Osteoblast (primary cell): Measurements from ENCODE around the gene PSMD6. TPM values are rescaled to one million over a fixed set of nuclear protein-coding genes. Genes with fewer than 3 reads are reported as not detected.

ENCODE experiments used
- DNase-seq: peaks from one replicate; pipeline ENCODE4 v3.0.0; 2011; ENCODE audit warnings: low spot score, mixed read lengths; ENCODE audit not compliant: insufficient read length; ENCODE audit errors: missing footprints
- H2AFZ ChIP-seq: 2 replicates; pipeline ENCODE4 v1.6.0; 2011; ENCODE audit warnings: mild to moderate bottlenecking, low read length
- H3K27ac ChIP-seq: 2 replicates; pipeline ENCODE4 v1.5.1; 2011; ENCODE audit warnings: mild to moderate bottlenecking, low read depth, low read length, moderate library complexity
- H3K27me3 ChIP-seq: 2 replicates; pipeline ENCODE4 v1.6.0; 2012; ENCODE audit warnings: mild to moderate bottlenecking, control low read depth, inconsistent platforms, low read length, moderate library complexity; ENCODE audit not compliant: insufficient read depth
- H3K36me3 ChIP-seq: 2 replicates; pipeline ENCODE4 v1.5.1; 2011; ENCODE audit warnings: mild to moderate bottlenecking, low read length, control low read depth, moderate library complexity; ENCODE audit not compliant: insufficient read depth
- H3K4me1 ChIP-seq: 2 replicates; pipeline ENCODE4 v1.5.1; 2011; ENCODE audit warnings: mild to moderate bottlenecking, low read length, control low read depth, moderate library complexity; ENCODE audit not compliant: insufficient read depth
- H3K4me2 ChIP-seq: 2 replicates; pipeline ENCODE4 v1.6.0; 2011; ENCODE audit warnings: mild to moderate bottlenecking, low read length; ENCODE audit not compliant: insufficient read depth
- H3K4me3 ChIP-seq: fragments of 200-600 bp; sonication (generic); 3 replicates; pipeline ENCODE4 v1.5.1; 2012; ENCODE audit warnings: mild to moderate bottlenecking, low read length, inconsistent platforms; ENCODE audit not compliant: insufficient read depth
- H3K79me2 ChIP-seq: 2 replicates; pipeline ENCODE4 v1.6.0; 2012; ENCODE audit warnings: mild to moderate bottlenecking, low read length, control low read depth, inconsistent platforms; ENCODE audit not compliant: insufficient read depth
- H3K9me3 ChIP-seq: 2 replicates; pipeline ENCODE4 v1.5.1; 2011; ENCODE audit warnings: low read depth, low read length, control low read depth
- H4K20me1 ChIP-seq: 2 replicates; pipeline ENCODE4 v1.6.0; 2012; ENCODE audit warnings: mild to moderate bottlenecking, low read length, control low read depth; ENCODE audit not compliant: insufficient read depth
- total RNA-seq: library from RNA; depleted of rRNA; stranded (reverse); fragments of >200 nt; gene quantifications from 2 replicates; pipeline ENCODE4 v1.2.3, GENCODE V29; 2012
- TF ChIP-seq, protein P1 (sequence below): IDR thresholded peaks from 2 replicates; pipeline ENCODE4 v1.5.1; 2011; ENCODE audit warnings: mild to moderate bottlenecking, low read depth, low read length, moderate library complexity; ENCODE audit errors: extremely low read depth

The PSMD6 gene
- total RNA-seq, 1 donor: 76.7 TPM

DNA sequence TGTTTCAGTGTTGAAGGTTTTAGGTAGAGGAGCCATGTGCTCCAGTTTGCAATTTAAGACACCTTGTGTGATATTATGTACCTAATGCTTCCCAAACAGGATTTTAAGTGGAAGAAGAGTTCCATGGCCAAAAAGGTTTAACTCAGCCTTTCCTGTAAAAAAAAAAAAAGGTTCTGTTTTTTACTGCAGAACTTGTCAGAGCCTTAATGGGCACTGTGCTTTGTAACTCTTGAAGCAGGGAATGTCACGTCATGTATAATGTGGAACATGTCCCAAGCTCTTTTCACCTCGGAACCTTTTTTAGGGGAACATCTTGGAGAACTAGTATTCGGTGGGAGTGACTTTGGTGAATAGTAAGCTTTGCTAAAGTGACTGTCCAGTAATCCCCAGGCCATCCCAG lies 31.6 kb downstream of the PSMD6 start:
- H3K27me3 ChIP-seq: no peaks in the 10 kb centered on the region
- H3K36me3 ChIP-seq: peaks cover 90% of the 10 kb centered on the region
- H2AFZ ChIP-seq: no peak overlapping the region
- H3K4me2 ChIP-seq: no peak overlapping the region
- H3K79me2 ChIP-seq: peaks cover 6% of the 10 kb centered on the region
- TF ChIP-seq, protein P1, sequence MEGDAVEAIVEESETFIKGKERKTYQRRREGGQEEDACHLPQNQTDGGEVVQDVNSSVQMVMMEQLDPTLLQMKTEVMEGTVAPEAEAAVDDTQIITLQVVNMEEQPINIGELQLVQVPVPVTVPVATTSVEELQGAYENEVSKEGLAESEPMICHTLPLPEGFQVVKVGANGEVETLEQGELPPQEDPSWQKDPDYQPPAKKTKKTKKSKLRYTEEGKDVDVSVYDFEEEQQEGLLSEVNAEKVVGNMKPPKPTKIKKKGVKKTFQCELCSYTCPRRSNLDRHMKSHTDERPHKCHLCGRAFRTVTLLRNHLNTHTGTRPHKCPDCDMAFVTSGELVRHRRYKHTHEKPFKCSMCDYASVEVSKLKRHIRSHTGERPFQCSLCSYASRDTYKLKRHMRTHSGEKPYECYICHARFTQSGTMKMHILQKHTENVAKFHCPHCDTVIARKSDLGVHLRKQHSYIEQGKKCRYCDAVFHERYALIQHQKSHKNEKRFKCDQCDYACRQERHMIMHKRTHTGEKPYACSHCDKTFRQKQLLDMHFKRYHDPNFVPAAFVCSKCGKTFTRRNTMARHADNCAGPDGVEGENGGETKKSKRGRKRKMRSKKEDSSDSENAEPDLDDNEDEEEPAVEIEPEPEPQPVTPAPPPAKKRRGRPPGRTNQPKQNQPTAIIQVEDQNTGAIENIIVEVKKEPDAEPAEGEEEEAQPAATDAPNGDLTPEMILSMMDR: no peak
- H3K4me1 ChIP-seq: no peaks in the 10 kb centered on the region
- no peak overlapping the region for H3K4me3 ChIP-seq
- peaks cover 2% of the 10 kb centered on the region for H4K20me1 ChIP-seq
- no peaks in the 10 kb centered on the region for H3K9me3 ChIP-seq
- H3K27ac ChIP-seq: no peak overlapping the region
- DNase-seq: no peak

DNA sequence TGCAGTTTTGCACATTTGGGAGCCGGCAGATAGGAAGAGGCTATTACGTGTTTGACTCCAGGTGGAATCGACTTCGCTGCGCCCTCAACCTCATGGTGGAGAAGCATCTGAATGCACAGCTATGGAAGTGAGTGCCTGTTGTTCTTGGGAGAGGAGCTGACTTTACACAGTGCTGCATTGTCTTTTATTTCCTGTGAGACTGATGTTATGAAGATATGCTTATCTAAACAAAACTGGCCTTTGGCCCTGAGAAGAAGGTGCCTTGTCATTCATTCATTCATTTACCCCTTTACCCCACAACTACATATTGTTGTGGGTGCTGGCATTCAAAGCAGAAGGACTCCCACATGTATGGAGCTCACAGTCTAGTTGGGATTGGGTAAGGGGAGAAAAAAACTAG lies 32.6 kb downstream of the PSMD6 start:
- TF ChIP-seq, protein P1: no peak
- no peaks in the 10 kb centered on the region for H3K9me3 ChIP-seq
- no peaks in the 10 kb centered on the region for H3K4me1 ChIP-seq
- H3K36me3 ChIP-seq: peaks cover 87% of the 10 kb centered on the region
- H3K4me3 ChIP-seq: no peak overlapping the region
- H3K4me2 ChIP-seq: no peak overlapping the region
- peaks cover 4% of the 10 kb centered on the region for H4K20me1 ChIP-seq
- H3K79me2 ChIP-seq: peaks cover 13% of the 10 kb centered on the region
- no peak for DNase-seq
- no peak overlapping the region for H2AFZ ChIP-seq
- no peak overlapping the region for H3K27ac ChIP-seq
- no peaks in the 10 kb centered on the region for H3K27me3 ChIP-seq

DNA sequence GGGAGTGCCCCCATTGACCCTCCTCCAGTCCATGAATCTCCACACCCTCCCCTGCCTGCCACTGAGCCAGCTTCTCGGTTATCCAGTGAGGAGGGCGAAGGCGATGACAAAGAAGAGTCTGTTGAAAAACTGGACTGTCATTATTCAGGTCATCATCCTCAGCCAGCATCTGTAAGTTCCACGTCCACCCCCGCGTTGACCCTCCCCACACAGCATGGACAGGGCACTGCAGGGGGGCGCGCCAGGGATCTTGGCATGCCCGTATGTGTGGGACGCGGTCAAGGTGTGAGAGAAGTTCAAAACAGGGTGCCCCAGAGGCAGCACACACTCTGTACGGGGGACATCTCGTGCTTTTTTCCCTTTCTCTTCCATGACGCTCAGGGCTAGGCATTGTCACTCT lies 33.1 kb downstream of the PSMD6 start:
- H3K4me3 ChIP-seq: no peak overlapping the region
- no peak for DNase-seq
- peaks cover 4% of the 10 kb centered on the region for H4K20me1 ChIP-seq
- H3K79me2 ChIP-seq: peaks cover 18% of the 10 kb centered on the region
- H3K9me3 ChIP-seq: no peaks in the 10 kb centered on the region
- H3K4me1 ChIP-seq: no peaks in the 10 kb centered on the region
- no peak overlapping the region for H3K27ac ChIP-seq
- TF ChIP-seq, protein P1: no peak
- no peak overlapping the region for H3K4me2 ChIP-seq
- peaks cover 87% of the 10 kb centered on the region for H3K36me3 ChIP-seq
- H3K27me3 ChIP-seq: no peaks in the 10 kb centered on the region
- H2AFZ ChIP-seq: no peak overlapping the region

DNA sequence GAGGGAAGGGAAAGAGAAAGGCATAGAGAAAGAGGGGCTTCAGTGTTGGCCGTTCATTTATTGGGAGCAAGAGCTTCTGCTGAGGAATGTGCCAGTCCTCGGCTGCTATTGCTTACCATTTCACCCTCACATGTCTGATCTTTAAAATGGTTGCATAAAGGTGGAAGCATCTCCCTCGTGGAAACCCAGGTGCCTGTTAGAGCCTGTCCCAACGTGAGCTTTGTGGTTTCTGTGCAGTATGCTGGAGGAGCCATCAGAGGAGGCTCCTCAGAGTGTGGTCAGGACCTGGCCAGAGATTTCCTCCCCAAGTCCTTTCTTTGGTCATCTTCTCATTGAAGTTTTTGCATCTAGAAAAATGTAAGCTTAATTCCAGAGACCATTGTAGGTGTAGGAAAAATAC lies 34.4 kb downstream of the PSMD6 start:
- peaks cover 4% of the 10 kb centered on the region for H4K20me1 ChIP-seq
- DNase-seq: no peak
- no peaks in the 10 kb centered on the region for H3K9me3 ChIP-seq
- no peak overlapping the region for H3K27ac ChIP-seq
- peaks cover 24% of the 10 kb centered on the region for H3K79me2 ChIP-seq
- no peak overlapping the region for H2AFZ ChIP-seq
- no peak overlapping the region for H3K4me2 ChIP-seq
- TF ChIP-seq, protein P1: no peak
- no peaks in the 10 kb centered on the region for H3K27me3 ChIP-seq
- H3K4me3 ChIP-seq: no peak overlapping the region
- H3K4me1 ChIP-seq: no peaks in the 10 kb centered on the region
- peaks cover 88% of the 10 kb centered on the region for H3K36me3 ChIP-seq
